NCI-H82 treated with DMSO at 0.1 percent for 48 hours (cell line): ENCODE results near the gene THEM5.

Experiments
- DNase-seq: peaks from one replicate; lab custom pipeline; 2025; ENCODE audit not compliant: unreplicated experiment; lab: John Stamatoyannopoulos, UW

The THEM5 gene

DNA sequence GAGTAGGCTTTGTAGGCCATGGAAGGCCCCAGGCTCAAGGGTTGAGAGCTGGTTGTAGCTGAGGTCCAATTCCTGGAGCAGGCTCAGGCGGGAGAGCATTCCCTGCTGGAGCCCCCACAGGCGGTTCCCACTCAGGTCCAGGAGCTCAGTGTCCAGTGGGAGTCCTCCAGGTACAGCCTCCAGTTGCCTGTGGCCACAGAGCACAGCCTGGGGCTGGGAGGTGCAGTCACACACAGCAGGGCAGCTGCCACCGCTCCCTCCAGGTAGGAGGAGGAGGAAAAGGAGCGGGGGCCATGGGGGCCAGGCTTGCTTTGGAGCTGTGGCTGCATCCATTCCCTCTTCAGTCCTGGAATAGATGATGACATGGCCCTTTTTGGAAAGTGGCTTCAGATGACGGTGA, 51.1 kb downstream of the THEM5 start:
- DNase-seq: no peak

DNA sequence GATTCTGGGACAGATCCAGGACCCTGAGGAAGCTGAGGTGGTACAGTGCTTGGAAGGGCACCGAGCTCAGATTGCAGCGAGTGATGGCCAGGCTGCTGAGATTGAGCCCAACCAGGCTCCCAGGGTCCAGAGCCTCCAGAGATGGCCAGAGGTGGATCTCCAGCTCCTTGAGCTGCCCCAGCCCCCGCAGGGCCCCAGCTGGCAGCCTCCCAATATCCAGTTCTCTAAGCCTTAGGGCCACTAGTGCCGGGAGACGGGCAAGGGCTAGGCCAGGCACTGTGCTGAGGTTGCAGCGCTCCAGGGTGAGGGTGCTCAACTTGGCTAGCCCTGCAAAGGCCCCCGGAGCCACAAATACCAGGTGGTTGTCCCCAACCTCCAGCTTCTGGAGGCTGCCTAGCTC, 51.7 kb downstream of the THEM5 start:
- no peak for DNase-seq

DNA sequence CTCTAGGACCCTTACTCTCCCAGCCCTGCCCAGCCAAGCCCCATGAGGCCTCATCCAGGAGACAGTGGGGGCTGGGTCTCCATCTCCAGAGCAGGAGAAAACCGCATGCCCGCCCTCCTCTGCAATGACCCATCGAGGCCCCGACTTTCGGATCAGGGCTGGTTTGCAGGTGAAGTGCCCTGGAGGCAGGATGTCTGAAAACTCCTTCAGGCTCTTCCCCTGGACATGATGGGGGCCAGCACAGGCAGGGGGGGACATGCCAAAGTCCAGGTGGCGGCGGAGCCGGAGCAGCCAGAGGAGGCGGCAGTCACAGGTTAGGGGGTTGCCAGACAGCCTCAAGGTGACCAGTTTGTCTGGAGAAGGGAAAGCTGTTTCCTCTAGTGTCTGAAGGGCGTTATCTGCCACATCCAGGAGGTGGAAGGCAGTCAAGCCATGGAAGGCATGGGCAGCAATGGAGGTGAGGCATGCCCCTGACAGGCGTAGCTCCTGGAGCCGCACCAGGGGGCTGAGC, 52.1 kb downstream of the THEM5 start:
- DNase-seq: no peak

DNA sequence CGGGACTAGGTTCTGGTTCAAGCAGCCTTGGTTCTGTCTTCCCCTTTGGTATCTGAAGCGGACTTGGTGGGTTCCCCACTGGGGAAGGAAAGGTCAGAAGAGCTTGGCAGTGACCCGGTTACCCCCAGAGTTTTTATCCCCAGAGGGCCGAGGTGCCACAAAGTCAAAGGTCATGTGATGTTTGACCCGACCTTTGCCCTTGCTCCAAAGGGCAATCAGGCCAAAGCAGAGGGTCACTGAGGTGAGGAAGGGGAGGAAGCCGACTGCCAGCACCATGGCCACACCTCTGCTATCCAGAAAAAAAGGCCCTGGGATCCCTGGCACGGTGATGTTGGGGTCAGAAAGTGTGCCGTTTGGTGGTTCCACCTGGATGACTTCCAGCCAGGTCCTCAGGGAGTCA, 52.7 kb downstream of the THEM5 start:
- DNase-seq: no peak

DNA sequence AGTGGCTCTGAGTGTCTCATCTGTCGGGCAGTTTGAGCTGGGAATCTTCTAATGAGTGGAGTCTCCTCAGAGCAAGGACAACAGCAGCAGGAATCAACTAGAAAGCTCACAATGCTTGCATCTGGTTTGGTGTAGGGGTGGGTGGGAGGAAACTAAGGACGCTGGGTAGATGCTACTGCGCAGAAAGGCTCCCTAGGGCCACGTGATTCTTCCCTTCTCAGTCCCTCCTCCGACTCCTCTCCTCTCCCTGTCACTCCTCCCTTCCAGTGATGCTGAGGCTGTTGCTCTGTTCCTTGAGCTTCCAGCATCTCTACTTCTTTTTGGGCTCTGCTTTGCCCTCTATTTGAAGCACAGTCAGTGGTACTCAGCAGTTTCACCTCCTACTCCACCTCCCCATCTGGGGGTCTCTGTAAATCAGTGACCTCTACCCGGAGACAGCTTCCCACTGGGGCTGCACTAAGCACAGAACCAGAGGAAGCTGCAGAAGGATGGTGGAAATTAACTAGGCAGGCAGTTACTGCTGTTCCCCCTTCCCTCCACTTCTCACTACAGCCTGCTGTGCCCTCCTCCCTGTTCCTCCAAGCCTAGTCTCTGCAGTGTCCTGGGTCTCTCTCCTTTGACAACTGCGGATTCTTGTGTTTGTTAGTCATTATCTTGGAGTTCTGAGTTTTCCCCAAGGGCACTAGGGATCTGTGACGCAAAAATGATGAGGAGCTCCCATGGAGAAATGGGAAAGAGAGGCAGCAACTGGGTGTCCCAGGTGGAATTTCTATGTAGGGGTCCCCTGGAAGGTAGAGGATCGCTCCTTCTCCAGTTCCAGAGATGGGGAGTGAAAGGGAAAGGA, 54.1 kb downstream of the THEM5 start:
- no peak for DNase-seq

DNA sequence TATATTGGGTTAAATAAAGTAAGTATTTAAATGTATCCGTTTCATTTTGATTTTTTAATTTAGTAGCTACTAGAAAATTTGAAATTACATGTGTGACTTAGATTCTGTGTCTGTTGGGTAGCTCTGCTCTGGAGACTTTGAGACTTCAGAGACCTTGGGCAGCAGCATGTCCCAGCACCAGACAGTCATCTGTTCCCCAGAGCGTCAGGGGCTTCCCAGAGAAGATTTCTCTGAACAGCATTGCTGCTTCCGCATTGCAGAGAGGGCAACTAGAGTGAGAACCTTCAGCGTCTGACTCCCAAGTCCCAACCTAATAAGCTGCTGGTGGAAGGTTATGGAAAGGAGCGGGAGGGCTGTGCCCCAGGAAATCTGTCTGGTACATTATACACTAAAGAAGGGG, 54.9 kb downstream of the THEM5 start:
- DNase-seq: no peak
